Chondrocyte (in vitro differentiated cells): ENCODE data around the gene DVL1. TPM values are rescaled to one million over a fixed set of nuclear protein-coding genes. Genes with fewer than 3 reads are reported as not detected.

Experiments
- DNase-seq: peaks from one replicate; pipeline ENCODE4 v3.0.0; 2021; ENCODE audit warnings: mixed read lengths, low spot score
- H3K27ac Mint-ChIP-seq: one replicate; pipeline ENCODE4 v1.8.0; 2021; ENCODE audit warnings: mild to moderate bottlenecking, moderate library complexity, mixed read lengths; ENCODE audit not compliant: unreplicated experiment
- H3K27me3 Mint-ChIP-seq: 2 replicates; pipeline ENCODE4 v1.8.0; 2021; ENCODE audit warnings: low read depth, mixed read lengths
- H3K36me3 Mint-ChIP-seq: 2 replicates; pipeline ENCODE4 v1.8.0; 2021; ENCODE audit warnings: low read depth, mixed read lengths
- H3K4me1 Mint-ChIP-seq: 2 replicates; pipeline ENCODE4 v1.8.0; 2021; ENCODE audit warnings: low read depth, mild to moderate bottlenecking, mixed read lengths
- H3K4me3 Mint-ChIP-seq: one replicate; pipeline ENCODE4 v1.8.0; 2021; ENCODE audit warnings: mild to moderate bottlenecking, moderate library complexity, mixed read lengths; ENCODE audit not compliant: unreplicated experiment
- H3K9me3 Mint-ChIP-seq: 2 replicates; pipeline ENCODE4 v1.8.0; 2021; ENCODE audit warnings: low read depth, mixed read lengths
- CTCF ChIP-seq: fragments of 200-600 bp; sonication (generic); IDR thresholded peaks from 2 replicates; pipeline ENCODE4 v1.5.0; 2021; ENCODE audit warnings: antibody characterized with exemption, mild to moderate bottlenecking, moderate library complexity
- total RNA-seq: library from RNA; stranded (reverse); gene quantifications from 3 replicates; pipeline ENCODE4 v1.2.1, GENCODE V29; 2021

DVL1 gene
- total RNA-seq, 1 donor from 2014 or later = 59.6 TPM

GRCh38 chr1:1341549-1342021 lies 7.6 kb downstream of the DVL1 start:
- Mint-ChIP-seq H3K4me1 (peaks cover 12% of the 10 kb centered on the region), H3K27me3 (no peaks in the 10 kb centered on the region), H3K4me3 (no peak overlapping the region), H3K27ac (no peak overlapping the region), H3K36me3 (peaks cover 3% of the 10 kb centered on the region), H3K9me3 (no peaks in the 10 kb centered on the region)
- DNase-seq = no peak
- TF ChIP-seq CTCF = no peak

GRCh38 chr1:1340791-1341548 lies 8.2 kb downstream of the DVL1 start:
- Mint-ChIP-seq H3K27ac (no peak overlapping the region), H3K4me1 (peaks cover 7% of the 10 kb centered on the region), H3K9me3 (no peaks in the 10 kb centered on the region), H3K36me3 (peaks cover 3% of the 10 kb centered on the region), H3K27me3 (no peaks in the 10 kb centered on the region), H3K4me3 (no peak overlapping the region)
- DNase-seq = no peak
- no peak for TF ChIP-seq CTCF

- H3K4me1 Mint-ChIP-seq = peaks cover 5% of the 10 kb centered on the region
- no peak for DNase-seq
- H3K27me3 Mint-ChIP-seq = no peaks in the 10 kb centered on the region
- no peak overlapping the region for H3K4me3 Mint-ChIP-seq
- peaks cover 3% of the 10 kb centered on the region for H3K36me3 Mint-ChIP-seq
- H3K9me3 Mint-ChIP-seq = no peaks in the 10 kb centered on the region
- H3K27ac Mint-ChIP-seq = no peak overlapping the region
- no peak for TF ChIP-seq CTCF
Observed at GRCh38 chr1:1340185-1340584, 9.0 kb downstream of the DVL1 start.

GRCh38 chr1:1338278-1338677 lies 10.9 kb downstream of the DVL1 start:
- Mint-ChIP-seq H3K4me3 (no peak overlapping the region), H3K27ac (no peak overlapping the region), H3K36me3 (peaks cover 3% of the 10 kb centered on the region), H3K4me1 (no peaks in the 10 kb centered on the region), H3K27me3 (no peaks in the 10 kb centered on the region), H3K9me3 (no peaks in the 10 kb centered on the region)
- TF ChIP-seq CTCF = no peak
- DNase-seq = no peak

- no peak for TF ChIP-seq CTCF
- no peak overlapping the region for H3K27ac Mint-ChIP-seq
- H3K36me3 Mint-ChIP-seq = peaks cover 3% of the 10 kb centered on the region
- H3K9me3 Mint-ChIP-seq = no peaks in the 10 kb centered on the region
- no peak for DNase-seq
- H3K4me3 Mint-ChIP-seq = no peak overlapping the region
- H3K4me1 Mint-ChIP-seq = no peaks in the 10 kb centered on the region
- no peaks in the 10 kb centered on the region for H3K27me3 Mint-ChIP-seq
Observed at GRCh38 chr1:1337793-1338147, 11.4 kb downstream of the DVL1 start.
